K562 (cell line): ENCODE measurements around the gene MSANTD1.

ENCODE experiments used
- BACH1 ChIP-seq: fragments of 200-800 bp; sonication (Bioruptor generic); IDR thresholded peaks from 2 replicates; pipeline ENCODE4 v1.6.1; 2016; ENCODE audit warnings: missing genetic modification characterization, missing compliant biosample characterization
- CEBPB ChIP-seq: fragments of 450-650 bp; IDR thresholded peaks from 2 replicates; pipeline ENCODE4 v1.6.1; 2016; ENCODE audit warnings: missing genetic modification characterization, missing compliant biosample characterization
- CEBPZ ChIP-seq: fragments of 150-350 bp; IDR thresholded peaks from 2 replicates; pipeline ENCODE4 v1.6.1; 2014; ENCODE audit warnings: low read depth, mild to moderate bottlenecking, low read length, borderline replicate concordance
- EP300 ChIP-seq: IDR thresholded peaks from 2 replicates; pipeline ENCODE4 v1.6.1; 2012; ENCODE audit warnings: low read length, improper control_type of control experiment
- FOXO4 ChIP-seq: fragments of 450-650 bp; formaldehyde crosslinking; IDR thresholded peaks from 2 replicates; pipeline ENCODE4 v1.4.0; 2020; ENCODE audit warnings: mild to moderate bottlenecking, moderate library complexity
- KLF16 ChIP-seq: IDR thresholded peaks from 2 replicates; pipeline ENCODE4 v1.6.1; 2016; ENCODE audit warnings: antibody characterized with exemption
- PHF8 ChIP-seq: fragments of 200-600 bp; sonication (generic); IDR thresholded peaks from 2 replicates; pipeline ENCODE4 v1.6.1; 2012; ENCODE audit warnings: mixed run types, mild to moderate bottlenecking, inconsistent platforms, low read length, moderate library complexity, borderline replicate concordance
- SRF ChIP-seq, 2 experiments: fragments of 250-450, 450-650 bp in 1 of 2; sonication (Bioruptor Pico) in 1 of 2; sonication (generic) in 1 of 2; formaldehyde crosslinking; IDR thresholded peaks; 2 replicates each; pipeline versions ENCODE4 v1.5.0 to v1.5.1; 2020 to 2022; ENCODE audit warnings: mild to moderate bottlenecking in 1 of 2, missing genetic modification reagents in 1 of 2
- TAF15 ChIP-seq: fragments of 200-400 bp; formaldehyde crosslinking; IDR thresholded peaks from 2 replicates; pipeline ENCODE4 v1.6.1; 2017; ENCODE audit warnings: mild to moderate bottlenecking, low read depth, low read length, moderate library complexity
- TBL1XR1 ChIP-seq, 2 experiments: IDR thresholded peaks; 2 replicates each; pipeline ENCODE4 v1.6.1; 2012; ENCODE audit warnings: improper control_type of control experiment in 2 of 2, low read length in 2 of 2, mild to moderate bottlenecking in 1 of 2
- TCFL5 ChIP-seq: fragments of 250-450 bp; sonication (Bioruptor Pico); conservative IDR thresholded peaks from 2 replicates; pipeline ENCODE4 v1.6.1; 2021; ENCODE audit warnings: mild to moderate bottlenecking, moderate library complexity, matching md5 sums
- ZBTB33 ChIP-seq: sonication (generic); formaldehyde crosslinking; IDR thresholded peaks from 2 replicates; pipeline ENCODE4 v1.8.1; 2023; ENCODE audit warnings: mild to moderate bottlenecking, missing genetic modification reagents
- ZBTB40 ChIP-seq, 2 experiments: fragments of 450-650 bp in 1 of 2; sonication (generic) in 1 of 2; formaldehyde crosslinking in 1 of 2; IDR thresholded peaks; 2 replicates each; pipeline versions ENCODE4 v1.7.1 to v1.9.0; 2016 to 2022; ENCODE audit warnings: inconsistent platforms in 1 of 2, mild to moderate bottlenecking in 1 of 2, missing genetic modification reagents in 1 of 2
- ZNF57 ChIP-seq: fragments of 450-650 bp; formaldehyde crosslinking; IDR thresholded peaks from 2 replicates; pipeline ENCODE4 v1.4.0; 2020; ENCODE audit warnings: mild to moderate bottlenecking, moderate library complexity

GRCh38 chr4:3286335-3287175, 37.6 kb downstream of the MSANTD1 start:
- TF ChIP-seq ZBTB40 (IDR thresholded peaks at IDR 0.05): no peak
- no peak for TF ChIP-seq ZBTB40 (CRISPR knock-in tag; IDR thresholded peaks at IDR 0.05)
- no peak for TF ChIP-seq EP300
- no peak for TF ChIP-seq BACH1 (tag)
- TF ChIP-seq CEBPZ: no peak
- TF ChIP-seq ZBTB33 (CRISPR knock-in tag): no peak
- TF ChIP-seq SRF (CRISPR knock-in tag; IDR thresholded peaks at IDR 0.05): no peak
- TF ChIP-seq FOXO4: no peak
- no peak for TF ChIP-seq KLF16
- TF ChIP-seq TAF15: no peak
- TF ChIP-seq TCFL5 (CRISPR knock-in tag): no peak
- no peak for TF ChIP-seq PHF8
- no peak for TF ChIP-seq TBL1XR1 (IDR thresholded peaks at IDR 0.05; ENCODE audit: low read length in 2 of 2)
- no peak for TF ChIP-seq ZNF57 (CRISPR knock-in tag)
- TF ChIP-seq CEBPB (tag): no peak
